NCI-H446 treated with DMSO at 0.1 percent for 48 hours (cell line): ENCODE data around the gene TSPEAR.
A peak's percentile ranks its signal among the peaks of the same experiment; 100 is the strongest.
"Not testable (repeated sequence)": the region's sequence is repeated elsewhere in the genome, so short reads cannot be mapped to it uniquely, and the experiment has no call there.

Experiments used
- DNase-seq: peaks from one replicate; lab custom pipeline; 2025; lab: John Stamatoyannopoulos, UW

TSPEAR gene

GRCh38 chr21:44650973-44651675, 60.2 kb downstream of the TSPEAR start:
- DNase-seq, result no peak

GRCh38 chr21:44650265-44650972, 61.0 kb downstream of the TSPEAR start:
- DNase-seq, result no peak

- DNase-seq, result no peak
Measured at GRCh38 chr21:44649521-44650100, 61.8 kb downstream of the TSPEAR start.

- DNase-seq, result no peak
Measured at GRCh38 chr21:44648557-44649311, 62.6 kb downstream of the TSPEAR start.

GRCh38 chr21:44647222-44647552, 64.2 kb downstream of the TSPEAR start:
- DNase-seq, result no peak

GRCh38 chr21:44646366-44647221, 64.8 kb downstream of the TSPEAR start, which contains the start of gene KRTAP10-11:
KRTAP10-11 (plus strand) TSS chr21:44646414; CDS start chr21:44646459, 45 bp downstream.
- not testable (repeated sequence) for DNase-seq

- no peak for DNase-seq
Measured at GRCh38 chr21:44644878-44645277, 66.5 kb downstream of the TSPEAR start.

GRCh38 chr21:44643741-44644310, 67.5 kb downstream of the TSPEAR start:
- DNase-seq, result no peak

GRCh38 chr21:44640761-44641160, 70.6 kb downstream of the TSPEAR start:
- DNase-seq, result no peak

GRCh38 chr21:44639331-44639655, 72.1 kb downstream of the TSPEAR start:
- DNase-seq, result no peak

- DNase-seq, result not testable (repeated sequence)
Measured at GRCh38 chr21:44638506-44639330, 72.7 kb downstream of the TSPEAR start.

GRCh38 chr21:44637851-44638348, 73.5 kb downstream of the TSPEAR start:
- DNase-seq, result not testable (repeated sequence)

- DNase-seq, result peak; percentile 41
Measured at GRCh38 chr21:44637018-44637850, 74.1 kb downstream of the TSPEAR start, which contains the start of gene KRTAP10-10. KRTAP10-10 (plus strand) TSS chr21:44637356; CDS start chr21:44637418, 62 bp downstream.

- no peak for DNase-seq
Measured at GRCh38 chr21:44636209-44637017, 75.0 kb downstream of the TSPEAR start.

GRCh38 chr21:44632067-44632466, 79.3 kb downstream of the TSPEAR start:
- no peak for DNase-seq

GRCh38 chr21:44630440-44630839, 80.9 kb downstream of the TSPEAR start:
- no peak for DNase-seq

- no peak for DNase-seq
Measured at GRCh38 chr21:44628707-44629391, 82.5 kb downstream of the TSPEAR start.

GRCh38 chr21:44627831-44628233, 83.5 kb downstream of the TSPEAR start:
- not testable (repeated sequence) for DNase-seq
